ENCODE results near the gene OSBPL1A. TPM values are rescaled to one million over a fixed set of nuclear protein-coding genes. Genes with fewer than 3 reads are reported as not detected.

Gene OSBPL1A
- total and polyA plus RNA-seq, 10 of the 15 experiments (the other 5 are each of a cell fraction or from before 2014, with no cell fraction given), result 0.02 to 0.83 (median 0.11) TPM; not detected in 6

DNA sequence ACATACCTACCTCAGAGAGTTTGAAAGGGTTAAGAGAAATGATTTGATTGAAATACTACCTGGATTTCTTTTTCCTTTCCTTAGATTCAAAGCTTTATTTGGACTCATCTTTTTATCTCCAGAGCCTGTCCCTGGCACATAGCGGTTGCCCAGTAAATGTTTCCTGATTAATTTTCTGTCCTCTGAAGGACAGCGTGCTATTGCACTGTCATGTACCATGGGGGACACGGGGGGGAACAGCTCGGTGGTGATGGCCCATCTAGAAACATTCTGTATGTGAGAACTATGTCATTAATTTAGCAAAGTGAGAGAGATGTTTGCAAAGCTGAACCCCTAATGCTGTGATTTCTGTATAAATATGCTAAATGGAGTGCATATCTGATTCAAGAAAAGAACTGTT lies 285.2 kb downstream of the OSBPL1A start:
- no peak for ATAC-seq
- Histone ChIP-seq H2AFZ (ENCODE audit: control insufficient read depth, low read depth, low read length) (no peak overlapping the region), H3K4me1 (ENCODE audit: control insufficient read depth, insufficient read depth, low read length) (no peaks in the 10 kb centered on the region), H3K4me3 (no peak overlapping the region), H4K20me1 (ENCODE audit: control insufficient read depth, insufficient read depth) (no peaks in the 10 kb centered on the region), H3K27ac (ENCODE audit: control insufficient read depth, insufficient read depth) (no peak overlapping the region), H3K4me2 (ENCODE audit: control insufficient read depth, insufficient read depth) (no peak overlapping the region), H3K36me3 (ENCODE audit: control insufficient read depth in 2 of 2, insufficient read depth in 2 of 2, low read length in 1 of 2) (peaks cover 3 to 7% of the 10 kb centered on the region in 2 experiments; a peak in 2 of 4 replicates), H3K27me3 (replicated peaks in 1 of 2; ENCODE audit: control insufficient read depth in 2 of 2, insufficient read depth in 2 of 2, low read length in 1 of 2) (no peaks in the 10 kb centered on the region), H3K79me2 (ENCODE audit: control insufficient read depth, insufficient read depth, low read length) (no peaks in the 10 kb centered on the region), H3K9ac (ENCODE audit: control insufficient read depth, insufficient read depth, low read length) (no peak overlapping the region), H3K9me3 (replicated peaks; ENCODE audit: control insufficient read depth, insufficient read depth, low read length) (no peaks in the 10 kb centered on the region)
- intact Hi-C loops (cut with micrococcal nuclease; ENCODE audit: unreplicated experiment) (no loop called here), in situ Hi-C loops (cut with MboI) (loop anchor here (5.0 kb wide), 1 partner anchor 145 kb away; no protein-coding TSS in a partner anchor)
- ChIA-PET SMC1A (ENCODE audit: uncharacterized antibody, unreplicated experiment) (interaction anchor here (1.2 kb wide), 1 partner anchor 211 kb away, joined by 3 read pairs; no protein-coding TSS in a partner anchor), CTCF (interaction anchor here (0.9 to 1.4 kb wide), 3 partner anchors 10 to 274 kb away, joined by 3 read pairs; no protein-coding TSS in a partner anchor), RAD21 (ENCODE audit: unreplicated experiment) (no interaction called here), POLR2A (no interaction called here)
- FAIRE-seq, result no peak
- WGBS (ENCODE audit: insufficient coverage, insufficient replicate concordance, low lambda C conversion rate, missing lambda C conversion rate), result 100% methylated on average over 4 of the region's 4 CpGs
- no TSS peak for BruUV-seq (replicated peaks)
- DNase-seq (ENCODE audit: low read depth, low spot score), result no peak
- no peak for TF ChIP-seq PAX8 (IDR thresholded peaks at IDR 0.05)
- no peak for TF ChIP-seq POLR2A (IDR thresholded peaks at IDR 0.05; ENCODE audit: low read depth, low read length)
- TF ChIP-seq, protein P1, sequence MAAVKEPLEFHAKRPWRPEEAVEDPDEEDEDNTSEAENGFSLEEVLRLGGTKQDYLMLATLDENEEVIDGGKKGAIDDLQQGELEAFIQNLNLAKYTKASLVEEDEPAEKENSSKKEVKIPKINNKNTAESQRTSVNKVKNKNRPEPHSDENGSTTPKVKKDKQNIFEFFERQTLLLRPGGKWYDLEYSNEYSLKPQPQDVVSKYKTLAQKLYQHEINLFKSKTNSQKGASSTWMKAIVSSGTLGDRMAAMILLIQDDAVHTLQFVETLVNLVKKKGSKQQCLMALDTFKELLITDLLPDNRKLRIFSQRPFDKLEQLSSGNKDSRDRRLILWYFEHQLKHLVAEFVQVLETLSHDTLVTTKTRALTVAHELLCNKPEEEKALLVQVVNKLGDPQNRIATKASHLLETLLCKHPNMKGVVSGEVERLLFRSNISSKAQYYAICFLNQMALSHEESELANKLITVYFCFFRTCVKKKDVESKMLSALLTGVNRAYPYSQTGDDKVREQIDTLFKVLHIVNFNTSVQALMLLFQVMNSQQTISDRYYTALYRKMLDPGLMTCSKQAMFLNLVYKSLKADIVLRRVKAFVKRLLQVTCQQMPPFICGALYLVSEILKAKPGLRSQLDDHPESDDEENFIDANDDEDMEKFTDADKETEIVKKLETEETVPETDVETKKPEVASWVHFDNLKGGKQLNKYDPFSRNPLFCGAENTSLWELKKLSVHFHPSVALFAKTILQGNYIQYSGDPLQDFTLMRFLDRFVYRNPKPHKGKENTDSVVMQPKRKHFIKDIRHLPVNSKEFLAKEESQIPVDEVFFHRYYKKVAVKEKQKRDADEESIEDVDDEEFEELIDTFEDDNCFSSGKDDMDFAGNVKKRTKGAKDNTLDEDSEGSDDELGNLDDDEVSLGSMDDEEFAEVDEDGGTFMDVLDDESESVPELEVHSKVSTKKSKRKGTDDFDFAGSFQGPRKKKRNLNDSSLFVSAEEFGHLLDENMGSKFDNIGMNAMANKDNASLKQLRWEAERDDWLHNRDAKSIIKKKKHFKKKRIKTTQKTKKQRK (IDR thresholded peaks at IDR 0.05; ENCODE audit: low read depth, low read length), result no peak
- TF ChIP-seq NRF1 (conservative IDR thresholded peaks at IDR 0.05; ENCODE audit: low read depth, low read length), result no peak
- TF ChIP-seq SRF (IDR thresholded peaks at IDR 0.05; ENCODE audit: low read depth in 2 of 2, low read length in 2 of 2), result no peak
- no peak for TF ChIP-seq TCF3 (IDR thresholded peaks at IDR 0.05; ENCODE audit: borderline replicate concordance, insufficient read depth, low read depth, low read length)
- no peak for TF ChIP-seq CREM (IDR thresholded peaks at IDR 0.05; ENCODE audit: low read depth)
- TF ChIP-seq, protein P2, sequence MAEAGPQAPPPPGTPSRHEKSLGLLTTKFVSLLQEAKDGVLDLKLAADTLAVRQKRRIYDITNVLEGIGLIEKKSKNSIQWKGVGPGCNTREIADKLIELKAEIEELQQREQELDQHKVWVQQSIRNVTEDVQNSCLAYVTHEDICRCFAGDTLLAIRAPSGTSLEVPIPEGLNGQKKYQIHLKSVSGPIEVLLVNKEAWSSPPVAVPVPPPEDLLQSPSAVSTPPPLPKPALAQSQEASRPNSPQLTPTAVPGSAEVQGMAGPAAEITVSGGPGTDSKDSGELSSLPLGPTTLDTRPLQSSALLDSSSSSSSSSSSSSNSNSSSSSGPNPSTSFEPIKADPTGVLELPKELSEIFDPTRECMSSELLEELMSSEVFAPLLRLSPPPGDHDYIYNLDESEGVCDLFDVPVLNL (IDR thresholded peaks at IDR 0.05; ENCODE audit: low read depth, low read length), result no peak
- no peak for TF ChIP-seq RAD51 (IDR thresholded peaks at IDR 0.05)
- no peak for TF ChIP-seq TBL1XR1 (IDR thresholded peaks at IDR 0.05; ENCODE audit: low read depth, low read length)
- no peak for TF ChIP-seq EED (IDR thresholded peaks at IDR 0.05; ENCODE audit: low read depth)
- no peak for TF ChIP-seq MEF2B (IDR thresholded peaks at IDR 0.05; ENCODE audit: partially characterized antibody, poor library complexity, severe bottlenecking)
- TF ChIP-seq CBX5 (IDR thresholded peaks at IDR 0.05; ENCODE audit: low read depth), result no peak
- TF ChIP-seq PAX5 (IDR thresholded peaks at IDR 0.05; ENCODE audit: borderline replicate concordance, low read depth, low read length), result no peak
- no peak for TF ChIP-seq ZNF274 (IDR thresholded peaks at IDR 0.05; ENCODE audit: insufficient read depth, insufficient read length)
- TF ChIP-seq TARDBP (IDR thresholded peaks at IDR 0.05; ENCODE audit: borderline replicate concordance), result no peak
- TF ChIP-seq SIX5 (IDR thresholded peaks at IDR 0.05; ENCODE audit: low read depth, low read length, severe bottlenecking), result no peak
- TF ChIP-seq, protein P3, sequence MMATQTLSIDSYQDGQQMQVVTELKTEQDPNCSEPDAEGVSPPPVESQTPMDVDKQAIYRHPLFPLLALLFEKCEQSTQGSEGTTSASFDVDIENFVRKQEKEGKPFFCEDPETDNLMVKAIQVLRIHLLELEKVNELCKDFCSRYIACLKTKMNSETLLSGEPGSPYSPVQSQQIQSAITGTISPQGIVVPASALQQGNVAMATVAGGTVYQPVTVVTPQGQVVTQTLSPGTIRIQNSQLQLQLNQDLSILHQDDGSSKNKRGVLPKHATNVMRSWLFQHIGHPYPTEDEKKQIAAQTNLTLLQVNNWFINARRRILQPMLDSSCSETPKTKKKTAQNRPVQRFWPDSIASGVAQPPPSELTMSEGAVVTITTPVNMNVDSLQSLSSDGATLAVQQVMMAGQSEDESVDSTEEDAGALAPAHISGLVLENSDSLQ (IDR thresholded peaks at IDR 0.05), result no peak
- no peak for TF ChIP-seq YBX1 (IDR thresholded peaks at IDR 0.05)
